T1000 (cell line): Measurements from ENCODE around the gene WRAP53.

ENCODE experiments used
- DNase-seq: peaks from one replicate; lab custom pipeline; 2025; ENCODE audit warnings: mixed read lengths; lab: John Stamatoyannopoulos, UW

Gene WRAP53

GRCh38 chr17:7684851-7685532 lies 3.3 kb upstream of the WRAP53 start:
- no peak for DNase-seq

GRCh38 chr17:7685533-7686221 lies 2.6 kb upstream of the WRAP53 start:
- DNase-seq: peak; percentile 78

- peak; percentile 78 for DNase-seq
These were observed 1.8 kb upstream of the WRAP53 start for GRCh38 chr17:7686222-7687071.

GRCh38 chr17:7687072-7687907 lies 987 bp upstream of the WRAP53 start, which contains the start of gene TP53:
Gene TP53, minus strand, starts transcription at chr17:7687490. Its CDS starts 10,896 bp downstream, at chr17:7676594.
- DNase-seq: peak; percentile 79

- no peak for DNase-seq
These were observed 585 bp downstream of the WRAP53 start for GRCh38 chr17:7688808-7689316.

GRCh38 chr17:7695586-7695985 lies 7.3 kb downstream of the WRAP53 start:
- DNase-seq: no peak

- DNase-seq: no peak
These were observed 9.7 kb downstream of the WRAP53 start for GRCh38 chr17:7697828-7698588.

- DNase-seq: no peak
These were observed 12.2 kb downstream of the WRAP53 start for GRCh38 chr17:7700510-7700909.

GRCh38 chr17:7701681-7702080 lies 13.4 kb downstream of the WRAP53 start:
- DNase-seq: no peak

- DNase-seq: no peak
These were observed 14.5 kb downstream of the WRAP53 start for GRCh38 chr17:7702776-7703175.

GRCh38 chr17:7703584-7704479 lies 15.6 kb downstream of the WRAP53 start:
- DNase-seq: no peak

- DNase-seq: no peak
These were observed 16.5 kb downstream of the WRAP53 start, which contains the start of gene EFNB3 for GRCh38 chr17:7704601-7705268. Gene EFNB3, plus strand, starts transcription at chr17:7705202. Its CDS starts 397 bp downstream, at chr17:7705599.

GRCh38 chr17:7705269-7706255 lies 17.3 kb downstream of the WRAP53 start:
- no peak for DNase-seq

GRCh38 chr17:7706631-7707354 lies 18.5 kb downstream of the WRAP53 start:
- no peak for DNase-seq

GRCh38 chr17:7707446-7707845 lies 19.2 kb downstream of the WRAP53 start:
- no peak for DNase-seq

GRCh38 chr17:7707858-7708750 lies 19.8 kb downstream of the WRAP53 start:
- DNase-seq: no peak
